CD14-positive monocyte (primary cell): ENCODE data around the gene PLBD1. TPM values are rescaled to one million over a fixed set of nuclear protein-coding genes. Genes with fewer than 3 reads are reported as not detected.

Experiments used
- DNase-seq, 3 donors: peaks; one replicate each; pipeline ENCODE4 v3.0.0-alpha.2; 2011 to 2022
- H2AFZ ChIP-seq: 2 replicates; pipeline ENCODE4 v1.6.0; 2012; ENCODE audit warnings: mild to moderate bottlenecking, low read depth, low read length, inconsistent platforms; ENCODE audit not compliant: insufficient read depth, poor library complexity, severe bottlenecking
- H3K27ac ChIP-seq, 2 donors: 1 replicate in 1 of 2; 2 replicates in 1 of 2; pipeline ENCODE4 v1.5.1; 2012 to 2013; ENCODE audit warnings: low read length in 2 of 2, control low read depth in 1 of 2, inconsistent platforms in 1 of 2, low read depth in 1 of 2, mild to moderate bottlenecking in 1 of 2
- H3K27me3 ChIP-seq, 2 donors: one replicate each; pipeline versions ENCODE4 v1.6.0 to v1.6.1; 2011 to 2013; ENCODE audit warnings: low read length in 2 of 2; ENCODE audit not compliant: control insufficient read depth in 2 of 2, insufficient read depth in 2 of 2
- H3K36me3 ChIP-seq, 2 donors: replicated peaks in 1 of 2; 1 replicate in 1 of 2; 2 replicates in 1 of 2; pipeline versions ENCODE4 v1.5.1 to v1.6.1; 2012 to 2013; ENCODE audit warnings: low read length in 2 of 2, control low read depth in 1 of 2, inconsistent platforms in 1 of 2, mild to moderate bottlenecking in 1 of 2; ENCODE audit not compliant: insufficient read depth in 2 of 2, control insufficient read depth in 1 of 2
- H3K4me1 ChIP-seq, 2 donors: 1 replicate in 1 of 2; 2 replicates in 1 of 2; pipeline versions ENCODE4 v1.5.1 to v1.6.1; 2012 to 2013; ENCODE audit warnings: low read length in 2 of 2, control low read depth in 1 of 2, inconsistent platforms in 1 of 2, mild to moderate bottlenecking in 1 of 2, moderate library complexity in 1 of 2; ENCODE audit not compliant: insufficient read depth in 2 of 2, control insufficient read depth in 1 of 2
- H3K4me2 ChIP-seq: replicated peaks from 2 replicates; pipeline ENCODE3; 2012; ENCODE audit warnings: low read length, moderate library complexity, mild to moderate bottlenecking; ENCODE audit not compliant: poor library complexity, severe bottlenecking; ENCODE audit errors: extremely low read depth
- H3K4me3 ChIP-seq, 3 experiments: fragments of 200-600 bp in 1 of 3; sonication (generic) in 1 of 3; replicated peaks in 1 of 3; 1 replicate in 2 of 3; 2 replicates in 1 of 3; pipeline ENCODE4 v1.5.1; 2011 to 2013; ENCODE audit warnings: low read length in 3 of 3, mild to moderate bottlenecking in 3 of 3, control low read depth in 2 of 3, low read depth in 2 of 3, inconsistent platforms in 1 of 3, moderate library complexity in 1 of 3
- H3K79me2 ChIP-seq: 2 replicates; pipeline ENCODE4 v1.6.0; 2012; ENCODE audit warnings: mild to moderate bottlenecking, control low read depth, inconsistent platforms, low read length, moderate library complexity; ENCODE audit not compliant: insufficient read depth
- H3K9ac ChIP-seq: 2 replicates; pipeline ENCODE4 v1.6.0; 2017; ENCODE audit warnings: low read length, mild to moderate bottlenecking; ENCODE audit not compliant: insufficient read depth, poor library complexity, severe bottlenecking
- H3K9me3 ChIP-seq, 2 donors: replicated peaks in 1 of 2; 1 replicate in 1 of 2; 2 replicates in 1 of 2; pipeline versions ENCODE4 v1.5.1 to v1.6.1; 2012 to 2013; ENCODE audit warnings: low read length in 2 of 2, control low read depth in 1 of 2; ENCODE audit not compliant: control insufficient read depth in 1 of 2, insufficient read depth in 1 of 2
- H4K20me1 ChIP-seq: 2 replicates; pipeline ENCODE4 v1.6.0; 2012; ENCODE audit warnings: mild to moderate bottlenecking, low read length, control low read depth, moderate library complexity; ENCODE audit not compliant: insufficient read depth
- H3K27ac Mint-ChIP-seq, 7 donors: one replicate each; pipeline ENCODE4 v1.8.0; 2020; ENCODE audit warnings: mild to moderate bottlenecking in 7 of 7, mixed read lengths in 7 of 7, moderate library complexity in 6 of 7, inconsistent platforms in 2 of 7
- H3K27me3 Mint-ChIP-seq, 3 donors: one replicate each; pipeline ENCODE4 v1.8.0; 2021 to 2022; ENCODE audit warnings: low read depth in 3 of 3, mild to moderate bottlenecking in 3 of 3, mixed read lengths in 3 of 3, moderate library complexity in 3 of 3, inconsistent platforms in 1 of 3
- H3K36me3 Mint-ChIP-seq, 2 donors: one replicate each; pipeline ENCODE4 v1.8.0; 2020; ENCODE audit warnings: mixed read lengths in 2 of 2, inconsistent platforms in 1 of 2, mild to moderate bottlenecking in 1 of 2
- H3K4me1 Mint-ChIP-seq: one replicate; pipeline ENCODE4 v1.8.0; 2020; ENCODE audit warnings: mild to moderate bottlenecking, mixed read lengths
- H3K4me3 Mint-ChIP-seq, 2 donors: one replicate each; pipeline ENCODE4 v1.8.0; 2020; ENCODE audit warnings: mild to moderate bottlenecking in 2 of 2, mixed read lengths in 2 of 2, moderate library complexity in 1 of 2
- H3K9me3 Mint-ChIP-seq, 7 donors: one replicate each; pipeline ENCODE4 v1.8.0; 2020 to 2022; ENCODE audit warnings: mixed read lengths in 7 of 7, mild to moderate bottlenecking in 6 of 7, moderate library complexity in 6 of 7, inconsistent platforms in 2 of 7
- WGBS: methylation state at CpG from one replicate; pipeline ENCODE4 v1.1.5; 2013; ENCODE audit warnings: missing lambda C conversion rate; ENCODE audit not compliant: insufficient coverage; 5-methylcytosine and 5-hydroxymethylcytosine counted together
- intact Hi-C, 2 donors: fragments of 100-400 bp; cut with micrococcal nuclease; formaldehyde crosslinking; loops; one replicate each; pipeline versions ENCODE4 v1.15.0 to v1.15.1; 2023
- polyA plus RNA-seq, 3 donors: library from polyadenylated mRNA; depleted of rRNA in 1 of 3; unstranded in 2 of 3; stranded (reverse) in 1 of 3; fragments of 300-500 nt in 2 of 3; fragments of >200 nt in 1 of 3; fragmentation: Illumina TruSeq in 2 of 3; gene quantifications; 1 replicate in 2 of 3; 2 replicates in 1 of 3; pipeline ENCODE4 v1.2.3, GENCODE V29; 2012 to 2021
- TF ChIP-seq, protein P1 (sequence below): fragments of 200-600 bp; IDR thresholded peaks from one replicate; pipeline ENCODE4 v1.8.0; 2022; ENCODE audit warnings: antibody characterized with exemption, mild to moderate bottlenecking

The PLBD1 gene
- polyA plus RNA-seq, 3 donors: 317 to 876 (median 543) TPM

DNA sequence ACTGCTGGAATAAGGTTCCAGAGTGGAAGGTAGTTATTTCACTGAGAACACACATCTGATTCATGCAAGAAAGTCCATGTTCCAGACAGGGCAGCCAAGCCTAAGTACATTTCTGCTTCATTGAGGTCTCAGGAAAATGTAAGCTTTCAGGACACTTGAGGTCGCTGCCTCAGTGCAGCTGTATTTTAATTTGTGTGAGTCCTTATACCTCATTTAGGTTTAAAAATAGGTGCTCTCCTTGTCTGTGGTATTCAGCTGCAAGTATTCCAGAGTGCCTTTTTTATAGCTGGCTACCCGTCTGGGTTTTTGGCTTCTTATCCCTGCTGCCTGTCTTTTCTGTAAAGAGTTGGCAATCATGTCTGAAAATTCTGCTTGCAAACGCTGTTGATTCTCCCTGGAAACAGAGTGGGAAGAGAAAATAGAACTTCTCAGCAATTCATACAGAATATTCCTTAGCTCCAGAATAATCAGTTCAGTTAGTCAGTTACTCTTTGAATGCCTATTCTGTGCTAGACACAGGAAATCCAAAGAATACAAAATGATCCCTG is 45.3 kb upstream of the PLBD1 start:
- H3K27ac ChIP-seq: peak overlapping the region; percentile 53 to 80
- H2AFZ ChIP-seq: no peak overlapping the region
- no peak for DNase-seq
- peaks cover 14 to 36% of the 10 kb centered on the region in 2 donors for H3K9me3 ChIP-seq
- Mint-ChIP-seq H3K4me3 (no peak overlapping the region), H3K9me3 (peaks cover 22 to 48% (median 35%) of the 10 kb centered on the region in 7 donors), H3K4me1 (peaks cover 53% of the 10 kb centered on the region), H3K36me3 (peaks cover 23 to 31% of the 10 kb centered on the region in 2 donors), H3K27ac (peak overlapping the region; percentile 85 to 98 (median 93)), H3K27me3 (peaks cover 0 to 6% (median 0%) of the 10 kb centered on the region in 3 donors)
- H3K4me1 ChIP-seq: peaks cover 41 to 59% of the 10 kb centered on the region in 2 donors
- H3K9ac ChIP-seq: no peak overlapping the region
- H3K36me3 ChIP-seq: peaks cover 0 to 11% of the 10 kb centered on the region in 2 donors
- H3K4me3 ChIP-seq: peak overlapping the region in 1 of 3 experiments; percentile 26
- intact Hi-C loops: loop anchor here (5.0 to 10.0 kb wide), 2 partner anchors 46 to 352 kb away; partner anchors contain the start of genes PLBD1 (in 2 of the 2) and ARHGDIB (in 1 of the 2)
- WGBS: 100% methylated on average over 1 of the region's 3 CpGs
- H3K27me3 ChIP-seq: no peaks in the 10 kb centered on the region
- H3K79me2 ChIP-seq: peaks cover 19% of the 10 kb centered on the region
- TF ChIP-seq, protein P1, sequence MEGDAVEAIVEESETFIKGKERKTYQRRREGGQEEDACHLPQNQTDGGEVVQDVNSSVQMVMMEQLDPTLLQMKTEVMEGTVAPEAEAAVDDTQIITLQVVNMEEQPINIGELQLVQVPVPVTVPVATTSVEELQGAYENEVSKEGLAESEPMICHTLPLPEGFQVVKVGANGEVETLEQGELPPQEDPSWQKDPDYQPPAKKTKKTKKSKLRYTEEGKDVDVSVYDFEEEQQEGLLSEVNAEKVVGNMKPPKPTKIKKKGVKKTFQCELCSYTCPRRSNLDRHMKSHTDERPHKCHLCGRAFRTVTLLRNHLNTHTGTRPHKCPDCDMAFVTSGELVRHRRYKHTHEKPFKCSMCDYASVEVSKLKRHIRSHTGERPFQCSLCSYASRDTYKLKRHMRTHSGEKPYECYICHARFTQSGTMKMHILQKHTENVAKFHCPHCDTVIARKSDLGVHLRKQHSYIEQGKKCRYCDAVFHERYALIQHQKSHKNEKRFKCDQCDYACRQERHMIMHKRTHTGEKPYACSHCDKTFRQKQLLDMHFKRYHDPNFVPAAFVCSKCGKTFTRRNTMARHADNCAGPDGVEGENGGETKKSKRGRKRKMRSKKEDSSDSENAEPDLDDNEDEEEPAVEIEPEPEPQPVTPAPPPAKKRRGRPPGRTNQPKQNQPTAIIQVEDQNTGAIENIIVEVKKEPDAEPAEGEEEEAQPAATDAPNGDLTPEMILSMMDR: no peak
- peak overlapping the region; percentile 26 for H3K4me2 ChIP-seq
- H4K20me1 ChIP-seq: no peaks in the 10 kb centered on the region

DNA sequence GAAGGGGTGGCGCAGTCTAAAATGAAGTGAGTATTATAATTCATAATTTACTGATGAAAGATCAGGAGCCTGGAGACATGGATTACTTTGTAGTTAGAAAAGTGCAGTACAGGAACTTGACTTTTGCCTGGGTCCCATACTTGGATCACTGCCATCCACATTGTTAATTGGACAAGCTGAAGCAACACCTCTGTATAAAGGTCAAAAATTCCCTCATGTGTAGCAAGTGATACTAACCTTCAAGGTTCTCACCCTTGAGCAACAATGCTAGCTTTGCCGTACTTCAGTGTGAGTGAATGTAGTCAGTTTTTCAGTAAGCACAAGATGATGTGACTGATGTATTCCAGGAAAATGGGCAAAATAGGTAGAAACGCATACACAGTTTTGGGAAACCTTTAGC is 44.6 kb upstream of the PLBD1 start:
- Histone ChIP-seq H3K36me3 (peaks cover 0 to 11% of the 10 kb centered on the region in 2 donors), H4K20me1 (no peaks in the 10 kb centered on the region), H2AFZ (no peak overlapping the region), H3K27me3 (no peaks in the 10 kb centered on the region), H3K4me3 (peak overlapping the region in 1 of 3 experiments; percentile 28), H3K9me3 (peaks cover 14 to 43% of the 10 kb centered on the region in 2 donors), H3K9ac (no peak overlapping the region), H3K27ac (peak overlapping the region in 1 of 2 donors; percentile 68), H3K4me2 (no peak overlapping the region), H3K79me2 (peaks cover 19% of the 10 kb centered on the region), H3K4me1 (peaks cover 41 to 66% of the 10 kb centered on the region in 2 donors)
- Mint-ChIP-seq H3K27ac (peak overlapping the region in 1 of 7 donors; percentile 51), H3K36me3 (peaks cover 23 to 28% of the 10 kb centered on the region in 2 donors), H3K27me3 (peaks cover 0 to 6% (median 0%) of the 10 kb centered on the region in 3 donors), H3K4me3 (no peak overlapping the region), H3K4me1 (peaks cover 58% of the 10 kb centered on the region), H3K9me3 (peaks cover 20 to 51% (median 39%) of the 10 kb centered on the region in 7 donors)
- WGBS: 100% methylated on average over 1 of the region's 3 CpGs
- intact Hi-C loops: loop anchor here (5.0 to 10.0 kb wide), 2 partner anchors 45 to 353 kb away; partner anchors contain the start of genes PLBD1 (in 2 of the 2) and ARHGDIB (in 1 of the 2)
- TF ChIP-seq, protein P1: no peak
- no peak for DNase-seq
